ENCODE data around the gene SLC27A1. TPM values are rescaled to one million over a fixed set of nuclear protein-coding genes. Genes with fewer than 3 reads are reported as not detected.
"Not testable (repeated sequence)": the region's sequence is repeated elsewhere in the genome, so short reads cannot be mapped to it uniquely, and the experiment has no call there.

Gene SLC27A1
- polyA plus RNA-seq, 1 of the 3 experiments (the other 2 are of a cell fraction) = 15.0 TPM

DNA sequence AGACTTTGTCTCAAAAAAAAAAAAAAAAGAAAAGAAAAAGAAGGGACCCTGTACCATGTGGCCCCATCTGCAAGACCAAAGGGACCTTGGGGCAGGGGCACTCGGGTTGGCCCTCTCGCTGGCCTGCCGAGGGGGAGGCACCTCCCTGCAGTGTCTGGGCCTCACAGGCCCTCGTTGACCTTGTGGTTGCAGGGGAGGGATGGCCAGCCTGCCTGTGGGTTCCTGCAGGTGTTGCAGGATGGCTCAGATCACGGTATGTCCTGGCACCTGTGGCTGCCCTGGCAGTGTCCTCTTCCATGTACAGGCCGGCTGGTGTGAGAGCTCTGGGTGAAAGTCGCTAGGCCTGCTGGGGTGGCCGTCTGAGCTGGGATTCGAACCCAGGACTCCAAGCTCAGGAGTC is 36.4 kb downstream of the SLC27A1 start:
- Histone ChIP-seq H3K36me3 (replicated peaks in 1 of 2; ENCODE audit: control insufficient read depth in 1 of 2, insufficient read depth in 2 of 2, low read length in 1 of 2) (peaks cover 0 to 7% of the 10 kb centered on the region in 2 experiments), H3K9ac (no peak overlapping the region), H3K27me3 (ENCODE audit: insufficient read depth) (no peaks in the 10 kb centered on the region), H2AFZ (ENCODE audit: low read depth) (no peak overlapping the region), H3K27ac (ENCODE audit: low read depth in 2 of 2, low read length in 1 of 2) (no peak overlapping the region), H3K9me3 (no peaks in the 10 kb centered on the region), H3K79me2 (ENCODE audit: insufficient read depth) (peaks cover 61% of the 10 kb centered on the region), H3K4me2 (no peak overlapping the region), H3K4me1 (ENCODE audit: control insufficient read depth in 1 of 2, insufficient read depth in 2 of 2, low read depth in 1 of 2, low read length in 1 of 2) (peaks cover 2 to 4% of the 10 kb centered on the region in 2 experiments; a peak in 3 of 4 replicates), H4K20me1 (ENCODE audit: insufficient read depth) (no peaks in the 10 kb centered on the region), H3K9me2 (no peaks in the 10 kb centered on the region), H3F3A (replicated peaks; ENCODE audit: insufficient read depth) (peaks cover 18% of the 10 kb centered on the region), H3K4me3 (ENCODE audit: low read depth in 2 of 2, low read length in 1 of 2) (no peak overlapping the region)
- DNase-seq = no peak
- ChIA-PET CTCF (no interaction called here), POLR2A (no interaction called here)
- no peak for TF ChIP-seq SMC3 (IDR thresholded peaks at IDR 0.05; ENCODE audit: low read depth, low read length)
- TF ChIP-seq TCF12 (IDR thresholded peaks at IDR 0.05) = no peak
- no peak for TF ChIP-seq MXI1 (IDR thresholded peaks at IDR 0.05; ENCODE audit: low read depth, low read length)
- no peak for TF ChIP-seq RAD21 (IDR thresholded peaks at IDR 0.05; ENCODE audit: low read length)
- TF ChIP-seq SIN3A (IDR thresholded peaks at IDR 0.05; ENCODE audit: borderline replicate concordance, low read depth, low read length) = no peak
- TF ChIP-seq TEAD4 (IDR thresholded peaks at IDR 0.05; ENCODE audit: borderline replicate concordance, insufficient read depth) = no peak
- TF ChIP-seq GABPA (IDR thresholded peaks at IDR 0.05; ENCODE audit: low read depth) = no peak
- no peak for TF ChIP-seq JUND (IDR thresholded peaks at IDR 0.05)
- TF ChIP-seq RXRA (IDR thresholded peaks at IDR 0.05; ENCODE audit: borderline replicate concordance, low read depth) = no peak
- no peak for TF ChIP-seq CHD2 (IDR thresholded peaks at IDR 0.05; ENCODE audit: low read length, partially characterized antibody)
- TF ChIP-seq MEF2A (IDR thresholded peaks at IDR 0.05; ENCODE audit: borderline replicate concordance, low read depth) = no peak
- TF ChIP-seq GATA2 (CRISPR knock-in tag; IDR thresholded peaks at IDR 0.05) = no peak
- no peak for TF ChIP-seq RFX5 (IDR thresholded peaks at IDR 0.05; ENCODE audit: low read length)
- no peak for TF ChIP-seq ELF1 (IDR thresholded peaks at IDR 0.05)
- TF ChIP-seq RCOR1 (IDR thresholded peaks at IDR 0.05; ENCODE audit: low read length) = no peak
- TF ChIP-seq, protein P1, sequence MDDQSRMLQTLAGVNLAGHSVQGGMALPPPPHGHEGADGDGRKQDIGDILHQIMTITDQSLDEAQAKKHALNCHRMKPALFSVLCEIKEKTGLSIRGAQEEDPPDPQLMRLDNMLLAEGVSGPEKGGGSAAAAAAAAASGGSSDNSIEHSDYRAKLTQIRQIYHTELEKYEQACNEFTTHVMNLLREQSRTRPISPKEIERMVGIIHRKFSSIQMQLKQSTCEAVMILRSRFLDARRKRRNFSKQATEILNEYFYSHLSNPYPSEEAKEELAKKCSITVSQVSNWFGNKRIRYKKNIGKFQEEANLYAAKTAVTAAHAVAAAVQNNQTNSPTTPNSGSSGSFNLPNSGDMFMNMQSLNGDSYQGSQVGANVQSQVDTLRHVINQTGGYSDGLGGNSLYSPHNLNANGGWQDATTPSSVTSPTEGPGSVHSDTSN (IDR thresholded peaks at IDR 0.05) = no peak
- TF ChIP-seq FOSL2 (IDR thresholded peaks at IDR 0.05; ENCODE audit: borderline replicate concordance, low read depth) = no peak
- TF ChIP-seq, protein P2, sequence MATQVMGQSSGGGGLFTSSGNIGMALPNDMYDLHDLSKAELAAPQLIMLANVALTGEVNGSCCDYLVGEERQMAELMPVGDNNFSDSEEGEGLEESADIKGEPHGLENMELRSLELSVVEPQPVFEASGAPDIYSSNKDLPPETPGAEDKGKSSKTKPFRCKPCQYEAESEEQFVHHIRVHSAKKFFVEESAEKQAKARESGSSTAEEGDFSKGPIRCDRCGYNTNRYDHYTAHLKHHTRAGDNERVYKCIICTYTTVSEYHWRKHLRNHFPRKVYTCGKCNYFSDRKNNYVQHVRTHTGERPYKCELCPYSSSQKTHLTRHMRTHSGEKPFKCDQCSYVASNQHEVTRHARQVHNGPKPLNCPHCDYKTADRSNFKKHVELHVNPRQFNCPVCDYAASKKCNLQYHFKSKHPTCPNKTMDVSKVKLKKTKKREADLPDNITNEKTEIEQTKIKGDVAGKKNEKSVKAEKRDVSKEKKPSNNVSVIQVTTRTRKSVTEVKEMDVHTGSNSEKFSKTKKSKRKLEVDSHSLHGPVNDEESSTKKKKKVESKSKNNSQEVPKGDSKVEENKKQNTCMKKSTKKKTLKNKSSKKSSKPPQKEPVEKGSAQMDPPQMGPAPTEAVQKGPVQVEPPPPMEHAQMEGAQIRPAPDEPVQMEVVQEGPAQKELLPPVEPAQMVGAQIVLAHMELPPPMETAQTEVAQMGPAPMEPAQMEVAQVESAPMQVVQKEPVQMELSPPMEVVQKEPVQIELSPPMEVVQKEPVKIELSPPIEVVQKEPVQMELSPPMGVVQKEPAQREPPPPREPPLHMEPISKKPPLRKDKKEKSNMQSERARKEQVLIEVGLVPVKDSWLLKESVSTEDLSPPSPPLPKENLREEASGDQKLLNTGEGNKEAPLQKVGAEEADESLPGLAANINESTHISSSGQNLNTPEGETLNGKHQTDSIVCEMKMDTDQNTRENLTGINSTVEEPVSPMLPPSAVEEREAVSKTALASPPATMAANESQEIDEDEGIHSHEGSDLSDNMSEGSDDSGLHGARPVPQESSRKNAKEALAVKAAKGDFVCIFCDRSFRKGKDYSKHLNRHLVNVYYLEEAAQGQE (IDR thresholded peaks at IDR 0.05; ENCODE audit: low read depth, low read length) = no peak
- no peak; the same call in 1 of the 2 replicates for TF ChIP-seq POLR2AphosphoS5 (IDR thresholded peaks at IDR 0.05; ENCODE audit: low read depth, low read length)
- WGBS (ENCODE audit: low lambda C conversion rate) = 89% methylated on average over 3 of the region's 9 CpGs

DNA sequence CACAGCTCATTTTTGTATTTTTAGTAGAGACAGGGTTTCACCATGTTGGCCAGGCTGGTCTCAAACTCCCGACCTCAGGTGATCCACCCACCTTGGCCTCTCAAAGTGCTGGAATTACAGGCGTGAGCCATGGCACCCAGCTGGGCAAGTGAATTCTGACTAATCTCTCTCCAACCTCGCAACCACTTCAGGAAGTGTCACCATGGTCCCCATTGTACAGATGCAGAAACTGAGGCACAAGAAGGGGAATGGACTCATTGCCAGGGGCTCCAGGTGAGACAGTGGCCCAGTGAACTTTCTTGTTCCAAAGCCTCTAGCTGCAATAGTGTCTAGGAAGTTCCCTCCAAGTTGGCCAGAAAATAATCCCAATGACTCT is 38.2 kb downstream of the SLC27A1 start:
- not testable (repeated sequence) for H4K20me1 ChIP-seq (ENCODE audit: insufficient read depth); H3K9ac ChIP-seq; H2AFZ ChIP-seq (ENCODE audit: low read depth); H3K36me3 ChIP-seq (replicated peaks in 1 of 2; ENCODE audit: control insufficient read depth in 1 of 2, insufficient read depth in 2 of 2, low read length in 1 of 2); H3K9me2 ChIP-seq; DNase-seq; H3K9me3 ChIP-seq; H3K4me2 ChIP-seq; H3K4me1 ChIP-seq (ENCODE audit: control insufficient read depth in 1 of 2, insufficient read depth in 2 of 2, low read depth in 1 of 2, low read length in 1 of 2); H3K27me3 ChIP-seq (ENCODE audit: insufficient read depth); H3K4me3 ChIP-seq (ENCODE audit: low read depth in 2 of 2, low read length in 1 of 2)
- WGBS (ENCODE audit: low lambda C conversion rate) = 95% methylated on average over 3 of the region's 3 CpGs
- ChIA-PET POLR2A (interaction anchor here (0.6 kb wide), 1 partner anchor 34 kb away, joined by 3 read pairs; no protein-coding TSS in a partner anchor), CTCF (interaction anchor here (1.3 kb wide), 1 partner anchor 13 kb away, joined by 5 read pairs; no protein-coding TSS in a partner anchor)
- H3K79me2 ChIP-seq (ENCODE audit: insufficient read depth) = peaks cover 69% of the 10 kb centered on the region
- peak overlapping the region in 1 of 2 experiments; percentile 82; a peak in 2 of 4 replicates for H3K27ac ChIP-seq (ENCODE audit: low read depth in 2 of 2, low read length in 1 of 2)
- peaks cover 21% of the 10 kb centered on the region for H3F3A ChIP-seq (replicated peaks; ENCODE audit: insufficient read depth)
